GM21447 (cell line): ENCODE measurements around the gene MIER2.
"Not testable (repeated sequence)": the region's sequence is repeated elsewhere in the genome, so short reads cannot be mapped to it uniquely, and the experiment has no call there.

Experiments used
- ATAC-seq: cut with Tn5 transposase; IDR thresholded peaks from one replicate; pipeline ENCODE4 v1.9.1; 2021; ENCODE audit not compliant: unreplicated experiment

The MIER2 gene

GRCh38 chr19:289651-290371 is 54.8 kb downstream of the MIER2 start:
- no peak for ATAC-seq

- no peak for ATAC-seq
Observed at GRCh38 chr19:288911-289310, 55.7 kb downstream of the MIER2 start.

GRCh38 chr19:287381-287871 is 57.2 kb downstream of the MIER2 start:
- no peak for ATAC-seq

GRCh38 chr19:283395-283794 is 61.2 kb downstream of the MIER2 start:
- no peak for ATAC-seq

- ATAC-seq: no peak
Observed at GRCh38 chr19:282501-282900, 62.1 kb downstream of the MIER2 start.

- ATAC-seq: no peak
Observed at GRCh38 chr19:281992-282391, 62.6 kb downstream of the MIER2 start.

GRCh38 chr19:281156-281853 is 63.3 kb downstream of the MIER2 start:
- no peak for ATAC-seq

GRCh38 chr19:280541-281009 is 64.0 kb downstream of the MIER2 start:
- ATAC-seq: no peak

- ATAC-seq: no peak
Observed at GRCh38 chr19:279656-280055, 64.9 kb downstream of the MIER2 start.

GRCh38 chr19:279231-279630 is 65.4 kb downstream of the MIER2 start:
- ATAC-seq: no peak

- ATAC-seq: no peak
Observed at GRCh38 chr19:277581-278165, 66.9 kb downstream of the MIER2 start.

- no peak for ATAC-seq
Observed at GRCh38 chr19:277131-277530, 67.5 kb downstream of the MIER2 start.

- no peak for ATAC-seq
Observed at GRCh38 chr19:275958-276646, 68.5 kb downstream of the MIER2 start.

GRCh38 chr19:275000-275399 is 69.6 kb downstream of the MIER2 start:
- no peak for ATAC-seq

GRCh38 chr19:273393-273792 is 71.2 kb downstream of the MIER2 start:
- no peak for ATAC-seq

GRCh38 chr19:271856-272255 is 72.7 kb downstream of the MIER2 start:
- ATAC-seq: no peak

- not testable (repeated sequence) for ATAC-seq
Observed at GRCh38 chr19:270766-271318, 73.8 kb downstream of the MIER2 start.

- ATAC-seq: no peak
Observed at GRCh38 chr19:269241-269640, 75.4 kb downstream of the MIER2 start.

- ATAC-seq: no peak
Observed at GRCh38 chr19:262125-262524, 82.5 kb downstream of the MIER2 start.

- not testable (repeated sequence) for ATAC-seq
Observed at GRCh38 chr19:256804-257203, 87.8 kb downstream of the MIER2 start.
